Uterus (tissue), 4 donors: ENCODE measurements around the gene KCNQ4. TPM values are rescaled to one million over a fixed set of nuclear protein-coding genes. Genes with fewer than 3 reads are reported as not detected.

ENCODE experiments used
- DNase-seq, 2 donors: peaks; one replicate each; pipeline ENCODE4 v3.0.0-alpha.2; 2019 to 2020
- H3K27ac ChIP-seq, 2 donors: fragments of 200-600 bp; sonication (generic); 1 replicate in 1 of 2; 2 replicates in 1 of 2; pipeline ENCODE4 v1.5.1; 2016 to 2018
- H3K27me3 ChIP-seq, 2 donors: fragments of 200-600 bp; sonication (generic); one replicate each; pipeline ENCODE4 v1.5.1; 2018 to 2019; ENCODE audit warnings: control low read depth in 1 of 2
- H3K36me3 ChIP-seq, 2 donors: fragments of 200-600 bp; sonication (generic); one replicate each; pipeline ENCODE4 v1.5.1; 2019; ENCODE audit warnings: control low read depth in 1 of 2
- H3K4me1 ChIP-seq, 2 donors: fragments of 200-600 bp; sonication (generic); one replicate each; pipeline ENCODE4 v1.5.1; 2018 to 2019; ENCODE audit warnings: control low read depth in 1 of 2
- H3K4me3 ChIP-seq, 2 donors: fragments of 200-600 bp; sonication (generic); 1 replicate in 1 of 2; 2 replicates in 1 of 2; pipeline ENCODE4 v1.5.1; 2018 to 2019; ENCODE audit warnings: mild to moderate bottlenecking in 1 of 2
- H3K9me3 ChIP-seq, 2 donors: fragments of 200-600 bp; sonication (generic); one replicate each; pipeline ENCODE4 v1.5.1; 2019; ENCODE audit warnings: control low read depth in 1 of 2
- POLR2A ChIP-seq, 2 donors: fragments of 450-650 bp; IDR thresholded peaks; one replicate each; pipeline ENCODE4 v1.6.1; 2016; ENCODE audit warnings: antibody characterized with exemption in 2 of 2, mild to moderate bottlenecking in 1 of 2, moderate library complexity in 1 of 2
- intact Hi-C: fragments of 100-400 bp; cut with DNase I; formaldehyde crosslinking; loops from one replicate; pipeline ENCODE4 v1.15.1; 2023; ENCODE audit warnings: low total_unique reads
- total RNA-seq, 4 donors: library from RNA; depleted of rRNA in 3 of 4; stranded (reverse); fragments of >200 nt in 3 of 4; gene quantifications; one replicate each; pipeline versions ENCODE4 v1.1.0 to v1.2.4, GENCODE V29; 2014 to 2023
- TF ChIP-seq, protein P1 (sequence below), 4 experiments: fragments of 200-600 bp in 2 of 4; fragments of 450-650 bp in 2 of 4; sonication (generic) in 2 of 4; IDR thresholded peaks; one replicate each; pipeline ENCODE4 v1.5.1; 2016 to 2019; ENCODE audit warnings: antibody characterized with exemption in 4 of 4, mild to moderate bottlenecking in 2 of 4, moderate library complexity in 1 of 4
- donor health status: DM: yes; HTN: yes; CAD: no.

Gene KCNQ4
- total RNA-seq, 4 donors from 2014 or later, result 2.7 to 13.4 (median 7.4) TPM; not detected in 1

DNA sequence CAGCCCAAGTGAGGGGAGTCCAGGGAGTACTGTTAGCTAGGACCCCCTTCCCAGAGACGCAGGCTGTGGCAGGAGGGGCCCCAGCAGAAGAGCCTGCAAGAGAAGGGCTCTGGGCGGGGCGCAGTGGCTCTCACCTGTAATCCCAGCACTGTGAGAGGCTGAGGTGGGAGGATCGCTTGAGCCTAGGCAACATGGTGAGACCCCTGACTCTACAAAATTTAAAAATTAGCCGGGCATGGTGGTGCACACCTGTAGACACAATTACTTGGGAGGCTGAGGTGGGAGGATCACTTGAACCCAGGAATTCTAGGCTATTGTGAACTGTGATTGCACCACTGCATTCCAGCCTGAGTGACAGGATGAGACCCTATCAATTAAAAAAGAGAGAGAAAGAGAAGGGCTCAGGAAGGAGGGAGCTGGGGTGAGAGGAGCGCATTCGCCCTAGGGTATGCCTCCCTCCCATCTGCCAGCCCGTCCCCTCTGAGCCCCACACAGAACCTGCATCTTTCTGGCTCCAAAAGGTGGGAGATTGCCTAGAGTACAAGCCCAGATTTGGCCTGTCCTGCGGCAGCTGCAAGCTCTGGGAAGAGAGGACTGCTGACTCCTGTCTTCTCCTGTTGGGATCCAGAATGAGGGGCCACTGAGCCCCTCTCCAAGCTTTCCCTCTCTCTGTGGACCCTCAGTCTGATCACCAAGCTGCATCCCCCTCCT, 3.6 kb downstream of the KCNQ4 start:
- no peaks in the 10 kb centered on the region for H3K36me3 ChIP-seq
- DNase-seq, result no peak
- no peaks in the 10 kb centered on the region for H3K9me3 ChIP-seq
- no peaks in the 10 kb centered on the region for H3K27me3 ChIP-seq
- no peak for TF ChIP-seq POLR2A (IDR thresholded peaks at IDR 0.05)
- TF ChIP-seq, protein P1, sequence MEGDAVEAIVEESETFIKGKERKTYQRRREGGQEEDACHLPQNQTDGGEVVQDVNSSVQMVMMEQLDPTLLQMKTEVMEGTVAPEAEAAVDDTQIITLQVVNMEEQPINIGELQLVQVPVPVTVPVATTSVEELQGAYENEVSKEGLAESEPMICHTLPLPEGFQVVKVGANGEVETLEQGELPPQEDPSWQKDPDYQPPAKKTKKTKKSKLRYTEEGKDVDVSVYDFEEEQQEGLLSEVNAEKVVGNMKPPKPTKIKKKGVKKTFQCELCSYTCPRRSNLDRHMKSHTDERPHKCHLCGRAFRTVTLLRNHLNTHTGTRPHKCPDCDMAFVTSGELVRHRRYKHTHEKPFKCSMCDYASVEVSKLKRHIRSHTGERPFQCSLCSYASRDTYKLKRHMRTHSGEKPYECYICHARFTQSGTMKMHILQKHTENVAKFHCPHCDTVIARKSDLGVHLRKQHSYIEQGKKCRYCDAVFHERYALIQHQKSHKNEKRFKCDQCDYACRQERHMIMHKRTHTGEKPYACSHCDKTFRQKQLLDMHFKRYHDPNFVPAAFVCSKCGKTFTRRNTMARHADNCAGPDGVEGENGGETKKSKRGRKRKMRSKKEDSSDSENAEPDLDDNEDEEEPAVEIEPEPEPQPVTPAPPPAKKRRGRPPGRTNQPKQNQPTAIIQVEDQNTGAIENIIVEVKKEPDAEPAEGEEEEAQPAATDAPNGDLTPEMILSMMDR (IDR thresholded peaks at IDR 0.05), result no peak
- peak overlapping the region; percentile 57 to 87 for H3K27ac ChIP-seq
- peaks cover 3 to 9% of the 10 kb centered on the region in 2 donors for H3K4me1 ChIP-seq
- no peak overlapping the region for H3K4me3 ChIP-seq
- intact Hi-C loops, result no loop called here

DNA sequence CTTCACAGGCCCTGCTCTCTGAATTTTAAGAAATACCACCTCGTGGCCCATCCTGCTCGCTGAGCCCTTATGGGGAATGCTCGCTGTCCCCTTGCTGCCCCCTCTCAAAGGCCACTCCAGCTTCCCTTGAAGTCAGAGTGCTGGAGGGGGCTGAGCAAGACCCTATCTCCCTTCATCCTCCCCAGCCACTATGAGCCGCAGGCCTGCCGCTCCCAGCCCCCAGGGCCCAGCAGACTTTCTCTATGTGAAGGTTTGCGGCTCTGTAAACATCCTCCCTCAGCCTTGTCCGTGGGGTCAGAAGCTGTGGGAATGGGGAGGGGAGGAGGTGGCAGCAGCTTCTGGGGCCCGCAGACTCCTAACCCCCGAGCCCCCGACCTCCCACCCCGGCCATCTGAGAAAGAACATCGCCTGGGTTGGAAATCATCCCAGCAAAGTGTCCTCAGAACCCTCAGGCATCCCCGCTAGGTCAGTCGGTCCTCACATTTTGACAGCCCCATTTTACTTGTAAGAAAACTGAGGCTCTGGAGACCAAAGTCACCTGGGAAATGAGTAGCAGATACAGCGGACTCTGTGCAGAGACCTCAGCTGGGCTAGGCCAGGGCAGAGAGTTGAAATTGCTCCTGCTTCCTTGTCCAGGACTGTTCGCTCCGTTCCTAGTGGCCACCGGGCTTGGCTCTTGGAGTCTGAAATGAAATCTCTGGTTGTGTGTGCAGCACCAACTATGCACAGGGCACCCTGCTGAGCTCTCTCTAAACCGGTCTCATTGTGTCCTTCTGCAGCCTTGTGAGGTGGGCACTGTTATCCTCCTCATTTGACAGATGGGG, 4.4 kb downstream of the KCNQ4 start:
- no peak overlapping the region for H3K4me3 ChIP-seq
- intact Hi-C loops, result no loop called here
- H3K36me3 ChIP-seq, result no peaks in the 10 kb centered on the region
- DNase-seq, result no peak
- peaks cover 3 to 5% of the 10 kb centered on the region in 2 donors for H3K4me1 ChIP-seq
- TF ChIP-seq, protein P1 (IDR thresholded peaks at IDR 0.05), result no peak
- TF ChIP-seq POLR2A (IDR thresholded peaks at IDR 0.05), result no peak
- H3K27ac ChIP-seq, result peak overlapping the region; percentile 57 to 70
- H3K27me3 ChIP-seq, result no peaks in the 10 kb centered on the region
- H3K9me3 ChIP-seq, result no peaks in the 10 kb centered on the region

DNA sequence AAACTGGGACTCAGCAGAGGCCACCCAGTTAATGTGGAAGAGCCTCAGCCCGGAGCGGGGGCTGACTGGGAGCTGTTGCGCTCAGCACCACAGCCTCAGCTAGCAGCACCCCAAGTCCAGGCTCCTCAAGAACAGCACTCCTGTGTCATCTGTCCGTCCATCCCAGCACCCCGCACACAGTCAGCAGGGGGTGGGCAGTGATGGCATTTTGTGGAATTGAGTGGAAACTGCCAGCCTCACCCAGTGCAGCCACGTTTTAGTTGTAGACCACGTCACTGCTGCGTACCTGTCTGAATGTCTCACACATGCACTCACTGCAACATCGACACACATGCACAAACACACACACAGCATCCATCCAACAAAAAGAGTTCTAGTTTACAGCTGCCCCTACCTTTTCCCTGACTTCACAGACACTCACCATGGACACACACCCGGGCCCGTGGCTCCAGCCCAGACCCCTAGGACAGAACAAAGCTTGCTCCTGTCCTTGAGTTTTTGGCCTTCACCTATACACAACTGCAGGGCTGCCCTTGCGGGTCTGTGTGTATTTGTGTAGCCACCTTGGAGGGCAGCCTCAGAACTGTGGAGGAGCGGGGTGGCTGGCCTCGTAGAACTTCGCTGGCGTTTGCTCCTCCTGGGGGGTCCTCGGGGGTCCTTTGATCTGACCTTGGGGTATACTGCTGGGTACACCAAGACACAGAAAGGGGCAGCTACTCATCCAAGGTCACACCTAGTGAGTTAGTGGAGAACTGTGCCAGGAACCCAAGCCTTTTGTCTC, 5.2 kb downstream of the KCNQ4 start:
- Histone ChIP-seq H3K4me3 (no peak overlapping the region), H3K27me3 (no peaks in the 10 kb centered on the region), H3K9me3 (no peaks in the 10 kb centered on the region), H3K36me3 (no peaks in the 10 kb centered on the region), H3K4me1 (peaks cover 0 to 3% of the 10 kb centered on the region in 2 donors), H3K27ac (peak overlapping the region; percentile 33 to 70)
- intact Hi-C loops, result no loop called here
- DNase-seq, result no peak
- TF ChIP-seq POLR2A (IDR thresholded peaks at IDR 0.05), result no peak
- TF ChIP-seq, protein P1 (IDR thresholded peaks at IDR 0.05), result no peak

DNA sequence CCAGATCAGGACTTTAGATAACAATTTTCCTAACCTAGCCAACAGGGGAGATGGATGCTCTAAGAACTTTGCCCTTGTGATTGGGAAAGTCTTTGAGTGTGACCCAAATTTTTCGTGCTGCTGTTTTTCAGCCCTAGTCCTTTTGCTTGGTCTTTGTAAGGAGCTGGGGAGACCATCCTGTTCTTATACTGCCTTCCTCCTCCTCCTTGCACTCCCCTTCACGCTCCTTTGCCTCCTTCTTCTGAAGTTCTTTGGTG, 5.7 kb downstream of the KCNQ4 start:
- TF ChIP-seq, protein P1 (IDR thresholded peaks at IDR 0.05), result no peak
- no peak for TF ChIP-seq POLR2A (IDR thresholded peaks at IDR 0.05)
- H3K9me3 ChIP-seq, result no peaks in the 10 kb centered on the region
- no peaks in the 10 kb centered on the region for H3K36me3 ChIP-seq
- DNase-seq, result no peak
- H3K4me1 ChIP-seq, result peaks cover 0 to 3% of the 10 kb centered on the region in 2 donors
- peak overlapping the region; percentile 57 to 70 for H3K27ac ChIP-seq
- no peak overlapping the region for H3K4me3 ChIP-seq
- intact Hi-C loops, result no loop called here
- H3K27me3 ChIP-seq, result no peaks in the 10 kb centered on the region
